Occipital lobe (tissue), 2 donors: ENCODE results near the gene GRM2. TPM values are rescaled to one million over a fixed set of nuclear protein-coding genes. Genes with fewer than 3 reads are reported as not detected.

Experiments
- DNase-seq: peaks from one replicate; lab custom pipeline; 2025; lab: John Stamatoyannopoulos, UW
- total RNA-seq: library from RNA; depleted of rRNA; stranded (reverse); fragments of >200 nt; gene quantifications from one replicate; pipeline ENCODE4 v1.2.3, GENCODE V29; 2014

The GRM2 gene
- total RNA-seq, 1 donor from 2014 or later = 12.5 TPM

GRCh38 chr3:51705276-51706020 lies 1.4 kb upstream of the GRM2 start:
- no peak for DNase-seq

- DNase-seq = no peak
These were observed 815 bp upstream of the GRM2 start for GRCh38 chr3:51706021-51706485.

GRCh38 chr3:51708216-51708845 lies 1.5 kb downstream of the GRM2 start:
- DNase-seq = no peak

GRCh38 chr3:51709004-51709420 lies 2.1 kb downstream of the GRM2 start:
- no peak for DNase-seq

- DNase-seq = no peak
These were observed 2.8 kb downstream of the GRM2 start for GRCh38 chr3:51709675-51710074.

- no peak for DNase-seq
These were observed 3.9 kb downstream of the GRM2 start for GRCh38 chr3:51710631-51711351.

- DNase-seq = no peak
These were observed 4.6 kb downstream of the GRM2 start for GRCh38 chr3:51711352-51712037.

- no peak for DNase-seq
These were observed 5.2 kb downstream of the GRM2 start for GRCh38 chr3:51712038-51712420.

GRCh38 chr3:51712511-51712931 lies 5.7 kb downstream of the GRM2 start:
- DNase-seq = no peak

- no peak for DNase-seq
These were observed 6.1 kb downstream of the GRM2 start for GRCh38 chr3:51712963-51713362.

GRCh38 chr3:51715231-51715976 lies 8.5 kb downstream of the GRM2 start:
- no peak for DNase-seq

- DNase-seq = no peak
These were observed 9.1 kb downstream of the GRM2 start for GRCh38 chr3:51715977-51716294.

GRCh38 chr3:51716805-51717204 lies 9.9 kb downstream of the GRM2 start:
- no peak for DNase-seq

- no peak for DNase-seq
These were observed 10.6 kb downstream of the GRM2 start for GRCh38 chr3:51717446-51717845.

GRCh38 chr3:51717947-51718346 lies 11.1 kb downstream of the GRM2 start:
- DNase-seq = no peak

- no peak for DNase-seq
These were observed 11.9 kb downstream of the GRM2 start for GRCh38 chr3:51718547-51719409.

- DNase-seq = no peak
These were observed 12.7 kb downstream of the GRM2 start for GRCh38 chr3:51719410-51720025.

- DNase-seq = no peak
These were observed 13.6 kb downstream of the GRM2 start for GRCh38 chr3:51720292-51721061.
